Measurements from ENCODE around the gene PIP5K1A.

DNA sequence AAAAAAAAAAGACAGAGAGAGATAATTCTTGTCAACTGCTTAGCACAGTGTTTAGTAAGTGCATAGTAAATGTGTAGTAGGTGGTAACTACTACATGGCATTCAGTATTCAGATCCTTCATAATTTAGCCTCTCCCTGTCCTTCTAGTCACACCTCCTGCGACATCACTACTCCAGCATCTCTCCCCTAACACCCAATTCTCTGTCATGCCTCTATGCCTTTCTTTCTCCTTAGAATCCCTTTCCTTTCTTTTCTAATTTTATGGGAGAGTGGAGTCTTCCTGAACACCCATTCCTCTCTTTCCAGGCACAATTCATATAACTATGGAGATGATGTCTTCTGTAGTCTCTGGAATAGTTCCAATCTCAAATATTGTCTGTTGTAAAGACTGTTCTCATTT, 4.5 kb upstream of the PIP5K1A start:
- no peak for TF ChIP-seq EZH2 (IDR thresholded peaks at IDR 0.05)
- no peak for TF ChIP-seq POLR2AphosphoS5 (IDR thresholded peaks at IDR 0.05; ENCODE audit: borderline replicate concordance, low read depth, low read length)

Measured in SK-N-MC (cell line).